GM13977 (cell line): ENCODE results near the gene SLC8A1.

Experiments
- DNase-seq: peaks from one replicate; pipeline ENCODE4 v3.0.0; 2012; ENCODE audit warnings: low spot score
- in situ Hi-C: fragments of 300-500 bp; cut with MboI; formaldehyde crosslinking; loops from one replicate; pipeline ENCODE4 v1.12.0; 2022; ENCODE audit warnings: low sequenced_read_pairs, low pct_unique_long_range_greater_than_20kb, mixed read lengths, inconsistent platforms; ENCODE audit not compliant: unreplicated experiment
- TF ChIP-seq, protein P1 (sequence below): IDR thresholded peaks from 2 replicates; pipeline ENCODE4 v1.5.1; 2012; ENCODE audit warnings: mild to moderate bottlenecking, control low read depth; ENCODE audit not compliant: insufficient read depth; ENCODE audit errors: extremely low read depth, missing control alignments

The SLC8A1 gene

DNA sequence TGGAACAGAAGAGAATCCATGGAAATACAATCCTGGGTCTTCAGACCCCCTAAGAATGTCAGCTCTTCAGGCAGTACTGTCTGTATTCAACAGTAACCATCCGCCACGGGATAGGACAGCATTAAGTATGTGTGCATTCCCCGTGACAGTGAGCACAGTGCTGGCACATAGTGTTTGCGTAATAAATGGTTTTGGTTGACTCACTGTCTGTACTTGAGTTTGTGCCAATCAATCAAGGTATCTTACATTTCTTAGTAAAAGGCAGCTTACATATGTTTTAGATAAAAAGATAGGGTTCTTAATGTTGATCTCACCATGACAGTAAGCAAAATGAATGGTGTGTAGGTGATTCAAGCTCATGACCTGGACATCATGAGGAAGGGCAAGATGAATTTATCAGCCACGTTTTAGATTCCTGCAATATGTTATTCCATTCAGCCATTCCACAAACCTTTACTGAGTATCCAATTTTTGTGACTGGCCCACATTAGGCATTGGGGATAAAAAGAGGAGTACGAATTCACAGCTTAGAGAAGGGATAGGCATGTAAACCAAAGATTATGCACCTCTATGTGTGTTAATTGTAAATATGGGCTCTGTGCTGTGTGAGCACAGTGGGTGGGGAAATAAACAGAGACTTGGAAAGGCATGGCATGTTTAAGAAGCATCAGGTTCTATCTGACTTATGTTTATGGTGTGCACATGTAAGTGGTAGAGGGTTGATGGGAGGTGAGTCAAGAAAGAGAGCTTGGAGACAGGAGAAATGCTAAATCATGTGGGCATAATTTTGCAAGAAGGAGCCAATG, 258.8 kb downstream of the SLC8A1 start:
- TF ChIP-seq, protein P1, sequence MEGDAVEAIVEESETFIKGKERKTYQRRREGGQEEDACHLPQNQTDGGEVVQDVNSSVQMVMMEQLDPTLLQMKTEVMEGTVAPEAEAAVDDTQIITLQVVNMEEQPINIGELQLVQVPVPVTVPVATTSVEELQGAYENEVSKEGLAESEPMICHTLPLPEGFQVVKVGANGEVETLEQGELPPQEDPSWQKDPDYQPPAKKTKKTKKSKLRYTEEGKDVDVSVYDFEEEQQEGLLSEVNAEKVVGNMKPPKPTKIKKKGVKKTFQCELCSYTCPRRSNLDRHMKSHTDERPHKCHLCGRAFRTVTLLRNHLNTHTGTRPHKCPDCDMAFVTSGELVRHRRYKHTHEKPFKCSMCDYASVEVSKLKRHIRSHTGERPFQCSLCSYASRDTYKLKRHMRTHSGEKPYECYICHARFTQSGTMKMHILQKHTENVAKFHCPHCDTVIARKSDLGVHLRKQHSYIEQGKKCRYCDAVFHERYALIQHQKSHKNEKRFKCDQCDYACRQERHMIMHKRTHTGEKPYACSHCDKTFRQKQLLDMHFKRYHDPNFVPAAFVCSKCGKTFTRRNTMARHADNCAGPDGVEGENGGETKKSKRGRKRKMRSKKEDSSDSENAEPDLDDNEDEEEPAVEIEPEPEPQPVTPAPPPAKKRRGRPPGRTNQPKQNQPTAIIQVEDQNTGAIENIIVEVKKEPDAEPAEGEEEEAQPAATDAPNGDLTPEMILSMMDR, result no peak
- DNase-seq, result no peak
- in situ Hi-C loops, result no loop called here

DNA sequence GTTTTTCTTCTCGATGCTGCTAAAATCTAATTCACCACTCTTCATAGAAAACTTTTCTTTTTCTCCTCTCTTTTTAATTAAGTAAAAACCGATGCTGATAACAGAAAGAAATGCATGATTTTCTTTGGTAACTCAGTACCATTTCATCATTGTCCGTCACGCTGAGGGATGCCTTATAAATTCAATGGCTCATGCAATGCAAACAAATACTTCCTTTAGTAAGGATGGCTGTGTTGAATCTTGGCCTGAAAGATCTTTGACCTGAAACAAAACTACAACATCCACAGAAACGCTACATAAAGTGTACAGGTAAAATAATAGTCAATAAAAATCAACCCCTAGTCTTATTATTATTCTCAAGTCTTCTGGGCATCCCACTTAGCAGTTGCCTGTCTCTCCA, 261.4 kb downstream of the SLC8A1 start:
- TF ChIP-seq, protein P1, result no peak
- DNase-seq, result no peak
- in situ Hi-C loops, result no loop called here

DNA sequence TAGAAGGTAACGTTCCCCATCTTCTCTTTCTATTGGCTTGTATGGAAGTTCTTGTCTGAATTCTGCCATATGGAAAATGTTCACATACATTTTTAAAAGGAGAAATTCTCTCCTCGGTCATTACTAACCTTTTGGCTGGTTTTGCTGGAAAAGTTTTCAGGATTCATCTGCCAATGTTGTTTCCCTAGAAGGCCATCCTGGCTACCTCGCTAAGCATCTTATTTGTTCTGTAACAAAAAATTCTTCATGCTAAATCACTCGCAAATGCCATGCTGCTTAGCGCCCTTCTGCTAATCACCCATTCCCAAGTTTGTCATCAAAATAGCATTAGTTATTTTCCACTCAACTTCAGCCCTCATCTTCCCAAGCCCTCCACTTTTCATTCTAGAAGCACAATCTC, 262.0 kb downstream of the SLC8A1 start:
- TF ChIP-seq, protein P1, result no peak
- in situ Hi-C loops, result no loop called here

DNA sequence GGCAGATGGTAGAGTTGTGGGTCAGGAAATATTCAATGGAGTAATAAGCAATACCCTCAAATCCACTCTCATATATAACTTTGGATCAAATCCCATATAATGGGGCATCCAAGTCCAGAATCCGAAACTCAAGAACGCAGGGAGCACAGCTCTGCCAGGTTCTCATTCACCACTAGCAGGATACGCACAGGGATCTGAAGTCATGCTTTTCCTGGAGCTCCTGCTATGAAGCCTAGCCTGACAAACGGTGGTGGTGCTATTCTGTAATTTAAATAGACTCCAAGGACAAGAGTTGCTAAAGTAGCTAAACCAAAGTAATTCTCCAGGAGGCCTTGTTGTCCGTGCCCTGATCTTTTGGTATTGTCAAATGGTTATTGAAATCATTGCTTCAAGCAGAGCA, 264.8 kb downstream of the SLC8A1 start:
- DNase-seq, result no peak
- in situ Hi-C loops, result no loop called here
- TF ChIP-seq, protein P1, result no peak

More for the DNA sequence above, 262.0 kb downstream of the SLC8A1 start:
- DNase-seq, result no peak

DNA sequence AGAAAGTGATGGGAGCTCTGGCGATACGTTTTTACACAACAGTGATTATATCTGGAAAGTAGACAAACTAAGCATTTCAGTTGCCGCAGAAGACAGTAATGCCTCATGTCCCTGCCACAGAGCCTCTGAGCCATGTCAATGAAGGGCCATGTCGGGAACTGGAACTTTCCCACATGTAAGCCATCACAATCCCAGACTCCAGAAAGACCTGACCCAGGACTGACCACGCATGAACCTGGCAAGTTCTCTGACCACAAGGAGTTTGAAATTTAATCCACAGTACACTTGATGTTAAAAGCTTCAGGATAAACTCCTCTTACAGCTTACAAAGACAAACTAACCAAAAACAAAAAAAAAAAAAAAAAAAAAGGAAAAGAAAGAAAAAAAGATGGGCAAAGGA, 267.3 kb downstream of the SLC8A1 start:
- in situ Hi-C loops, result no loop called here
- no peak for DNase-seq

DNA sequence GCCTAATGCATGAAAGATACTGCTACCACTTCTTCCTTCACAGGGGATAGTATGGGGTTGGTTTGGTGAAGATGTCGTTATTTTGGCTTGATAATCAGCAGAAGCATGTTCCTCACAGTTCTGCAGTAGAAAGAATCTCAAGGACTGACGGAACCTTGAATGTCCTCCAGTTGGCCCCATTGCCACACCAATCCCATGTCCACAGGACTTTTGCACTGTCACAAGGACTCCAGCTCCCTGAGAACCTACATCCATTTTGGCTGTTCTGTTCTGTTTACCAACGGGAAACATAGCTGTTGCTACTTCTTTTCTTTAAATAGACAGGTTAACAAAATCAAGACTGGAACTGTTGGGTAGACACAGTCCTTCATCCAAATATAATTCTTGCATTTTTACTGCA, 270.0 kb downstream of the SLC8A1 start:
- in situ Hi-C loops, result no loop called here
- DNase-seq, result no peak

More for the DNA sequence above, 267.3 kb downstream of the SLC8A1 start:
- TF ChIP-seq, protein P1, result no peak

More for the DNA sequence above, 270.0 kb downstream of the SLC8A1 start:
- TF ChIP-seq, protein P1, result no peak
